HG02588 (cell line): Measurements from ENCODE around the gene MXRA7.
A peak's percentile ranks its signal among the peaks of the same experiment; 100 is the strongest.
"Not testable (repeated sequence)": the region's sequence is repeated elsewhere in the genome, so short reads cannot be mapped to it uniquely, and the experiment has no call there.

Source experiments
- ATAC-seq: cut with Tn5 transposase; IDR thresholded peaks from one replicate; pipeline ENCODE4 v1.9.1; 2021; ENCODE audit warnings: mild to moderate bottlenecking, moderate library complexity; ENCODE audit not compliant: unreplicated experiment

MXRA7 gene, protein sequence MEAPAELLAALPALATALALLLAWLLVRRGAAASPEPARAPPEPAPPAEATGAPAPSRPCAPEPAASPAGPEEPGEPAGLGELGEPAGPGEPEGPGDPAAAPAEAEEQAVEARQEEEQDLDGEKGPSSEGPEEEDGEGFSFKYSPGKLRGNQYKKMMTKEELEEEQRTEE

GRCh38 chr17:76710863-76711611 is at the start of gene MXRA7:
MXRA7 (minus strand) TSS chr17:76710965; CDS start chr17:76710946, 19 bp downstream.
- ATAC-seq: peak; percentile 47

- ATAC-seq: no peak
Measured at GRCh38 chr17:76758570-76758969, 47.8 kb upstream of the MXRA7 start.

DNA sequence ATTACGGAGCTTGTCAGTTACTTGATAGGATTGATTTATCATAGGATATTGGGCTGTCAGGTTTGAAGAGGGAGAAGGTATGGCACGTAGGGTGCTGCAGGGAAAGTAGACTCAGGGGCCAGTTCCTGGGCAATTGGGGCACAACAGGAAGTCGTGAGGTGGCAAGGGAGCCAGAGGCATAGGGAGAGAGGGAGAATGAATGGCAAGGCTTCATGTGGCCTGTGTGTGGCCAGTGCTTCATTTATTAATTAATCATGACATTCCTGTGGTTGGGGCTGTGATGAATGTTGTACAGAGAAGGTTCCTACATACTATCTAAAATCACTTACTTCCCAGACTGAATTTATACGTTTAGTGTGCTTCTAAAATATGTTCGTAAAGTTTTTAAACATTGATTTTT is 46.5 kb upstream of the MXRA7 start:
- ATAC-seq: no peak

- ATAC-seq: no peak
Measured at GRCh38 chr17:76755285-76755684, 44.5 kb upstream of the MXRA7 start.

DNA sequence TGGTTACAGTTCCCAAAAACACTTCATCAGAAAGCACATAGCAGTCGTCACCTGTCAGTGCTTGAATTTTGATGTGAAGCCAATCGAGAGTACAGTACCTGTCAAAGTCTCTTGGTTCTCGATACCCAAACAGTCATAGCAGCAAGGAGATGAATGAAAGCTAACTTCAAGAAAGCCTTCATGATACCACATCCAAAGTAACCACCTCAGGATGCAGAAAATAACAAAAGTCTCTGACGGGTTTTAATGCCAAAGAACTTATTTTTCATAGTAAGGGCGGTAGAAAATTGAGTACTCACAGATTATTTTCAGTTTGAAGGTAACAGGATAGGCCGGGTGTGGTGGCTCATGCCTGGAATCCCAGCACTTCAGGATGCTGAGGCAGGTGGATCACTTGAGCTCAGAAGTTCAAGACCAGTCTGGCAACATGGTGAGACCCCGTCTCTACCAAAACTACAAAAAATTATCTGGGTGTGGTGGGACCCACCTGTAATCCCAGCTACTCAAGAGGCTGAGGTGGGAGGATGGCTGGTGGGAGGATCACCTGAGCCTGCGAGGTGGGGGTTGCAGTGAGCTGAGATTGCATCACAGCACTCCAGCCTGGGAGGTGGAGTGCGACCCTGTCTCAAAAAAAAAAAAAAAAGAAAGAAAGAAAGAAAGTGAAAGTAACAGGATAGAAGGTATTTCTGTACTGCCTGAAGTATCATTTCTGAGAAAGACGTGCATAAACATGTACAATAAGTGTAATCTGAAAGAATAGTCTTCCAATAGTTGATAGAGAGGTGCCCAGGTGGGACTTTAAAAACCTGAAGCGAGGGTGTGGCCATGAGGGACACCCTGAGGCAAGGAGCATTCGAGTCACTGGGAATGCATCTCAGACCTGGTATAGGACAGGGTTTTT is 42.5 kb upstream of the MXRA7 start:
- ATAC-seq: no peak

DNA sequence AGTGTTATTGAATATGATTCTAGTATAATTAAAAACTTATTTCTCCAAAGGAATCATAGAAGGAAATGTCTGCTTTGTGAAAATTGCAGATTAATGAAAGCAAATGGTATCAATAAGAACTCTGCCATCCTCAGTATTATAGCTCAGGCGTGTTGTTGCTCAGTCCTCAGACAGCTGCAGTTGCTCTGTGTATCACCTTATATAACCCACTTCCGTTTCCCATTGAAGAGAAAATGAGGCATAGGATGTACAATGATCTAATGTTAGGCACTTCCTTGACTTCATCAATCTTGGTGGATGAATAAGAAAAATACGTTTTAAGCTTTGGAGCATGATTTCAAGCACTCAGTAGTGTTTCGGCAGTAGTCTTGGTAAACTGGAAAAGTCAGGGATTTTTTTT is 41.2 kb upstream of the MXRA7 start:
- no peak for ATAC-seq

DNA sequence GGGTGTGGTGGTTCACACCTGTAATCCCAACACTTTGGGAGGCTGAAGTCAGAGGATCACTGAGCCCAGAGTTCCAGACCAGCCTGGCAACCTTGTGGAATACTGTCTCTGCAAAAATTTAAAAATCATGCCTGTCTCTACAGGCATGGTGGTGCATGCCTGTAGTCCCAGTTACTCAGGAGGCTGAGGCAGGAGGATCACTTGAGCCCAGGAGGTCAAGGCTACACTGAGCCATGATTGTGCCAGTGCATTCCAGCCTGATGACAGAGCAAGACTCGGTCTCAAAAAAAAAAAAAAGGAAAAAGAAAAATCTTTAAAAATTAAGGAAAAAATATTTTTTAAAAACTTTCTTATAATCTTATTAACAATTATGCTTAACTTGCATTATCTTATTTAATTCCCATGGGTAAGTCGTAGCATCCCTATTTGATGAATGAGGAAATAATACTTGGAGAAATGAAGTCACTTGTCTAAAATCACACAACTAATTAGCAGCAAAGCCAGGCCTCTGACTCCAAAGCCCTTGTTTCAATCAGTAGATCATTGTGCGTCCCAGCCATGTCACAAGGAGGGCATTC is 40.7 kb upstream of the MXRA7 start:
- ATAC-seq: no peak

DNA sequence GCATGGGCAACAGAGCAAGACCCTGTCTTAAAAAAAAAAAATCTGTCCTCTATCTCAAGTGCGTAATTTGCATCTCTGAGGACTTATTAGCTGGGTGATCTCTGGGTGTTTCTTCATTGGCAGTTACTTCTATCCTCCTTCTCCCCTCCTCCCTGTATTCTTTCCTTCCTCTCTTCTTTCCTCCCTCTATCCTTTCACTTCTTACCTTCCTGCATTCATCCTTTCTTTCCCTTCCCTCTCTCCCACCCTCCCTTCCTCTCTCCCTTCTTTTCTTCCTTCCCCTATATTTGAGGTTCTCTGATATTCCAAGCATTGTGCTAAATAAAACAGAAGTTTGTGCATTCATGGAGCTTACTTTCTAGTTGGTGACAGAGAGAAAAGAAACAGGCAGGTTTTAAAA is 37.9 kb upstream of the MXRA7 start:
- no peak for ATAC-seq

DNA sequence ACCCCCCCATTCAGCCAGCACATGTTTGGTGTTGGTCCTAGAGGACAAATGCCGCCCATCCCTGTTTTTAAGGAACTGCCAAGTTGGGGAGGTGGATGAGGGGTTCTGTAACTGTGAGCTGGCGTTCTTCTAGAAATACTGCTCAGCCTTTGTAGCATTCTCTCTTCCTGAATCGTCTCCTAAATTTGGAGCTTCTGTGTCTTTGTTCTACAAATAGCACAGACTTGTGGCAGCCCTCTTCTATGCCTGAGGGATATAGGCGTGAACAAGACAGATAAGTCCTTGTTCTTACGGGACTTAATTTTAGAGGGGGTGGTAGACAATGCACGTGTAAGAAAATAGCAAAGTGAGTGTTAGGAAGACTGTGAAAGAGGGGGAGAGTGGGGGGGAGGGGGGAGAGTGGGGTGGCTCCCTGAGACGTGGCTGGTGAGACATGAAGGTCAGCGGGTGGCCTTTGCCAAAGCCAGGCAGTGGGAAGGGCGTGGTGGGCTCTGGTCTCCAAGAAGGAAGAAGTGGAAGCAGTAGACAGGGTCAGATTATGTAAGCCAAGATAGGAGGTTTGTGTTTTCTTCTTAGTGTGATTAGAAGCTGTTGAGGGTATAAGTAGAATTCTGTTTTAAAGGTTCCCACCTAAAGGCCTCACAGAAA is 37.1 kb upstream of the MXRA7 start:
- ATAC-seq: no peak

DNA sequence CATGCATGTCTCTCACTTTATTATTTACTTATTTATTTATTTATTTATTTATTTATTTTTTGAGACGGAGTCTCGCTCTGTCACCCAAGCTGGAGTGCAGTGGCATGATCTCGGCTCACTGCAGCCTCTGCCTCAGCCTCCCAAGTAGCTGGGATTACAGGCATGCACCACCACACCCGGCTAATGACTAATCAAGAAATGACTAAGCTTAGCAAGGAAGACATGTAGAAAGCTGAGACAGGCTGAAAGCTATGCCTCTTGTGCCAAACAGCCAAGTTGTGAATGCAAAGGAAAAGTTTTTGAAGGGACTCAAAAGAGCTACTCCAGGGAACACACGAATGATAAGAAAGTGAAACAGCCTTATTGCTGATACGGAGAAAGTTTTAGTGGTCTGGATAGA is 35.0 kb upstream of the MXRA7 start:
- not testable (repeated sequence) for ATAC-seq

GRCh38 chr17:76744747-76745146 is 34.0 kb upstream of the MXRA7 start:
- no peak for ATAC-seq

GRCh38 chr17:76742958-76743357 is 32.2 kb upstream of the MXRA7 start:
- ATAC-seq: no peak

- ATAC-seq: no peak
Measured at GRCh38 chr17:76740329-76741118, 29.8 kb upstream of the MXRA7 start.

DNA sequence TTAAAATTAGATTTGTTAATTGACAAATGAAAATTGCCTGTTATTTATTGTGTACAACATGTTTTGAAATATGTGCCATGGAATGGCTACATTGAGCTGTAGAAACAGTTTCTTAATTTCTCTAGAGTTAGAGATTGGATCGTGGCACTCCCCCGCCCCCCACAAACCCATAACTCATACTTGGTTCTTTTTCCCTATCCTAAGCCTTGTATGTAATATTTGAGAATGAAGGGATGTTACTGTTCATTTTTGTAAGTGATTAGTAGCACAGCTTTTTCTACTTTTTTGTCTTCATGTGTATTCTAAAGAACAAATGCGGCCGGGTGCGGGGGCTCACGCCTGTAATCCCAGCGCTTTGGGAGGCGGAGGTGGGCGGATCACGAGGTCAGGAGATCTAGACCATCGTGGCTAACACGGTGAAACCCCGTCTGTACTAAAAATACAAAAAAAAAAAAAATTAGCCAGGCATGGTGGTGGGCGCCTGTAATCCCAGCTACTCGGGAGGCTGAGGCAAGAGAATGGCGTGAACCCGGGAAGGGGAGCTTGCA is 28.9 kb upstream of the MXRA7 start:
- not testable (repeated sequence) for ATAC-seq

DNA sequence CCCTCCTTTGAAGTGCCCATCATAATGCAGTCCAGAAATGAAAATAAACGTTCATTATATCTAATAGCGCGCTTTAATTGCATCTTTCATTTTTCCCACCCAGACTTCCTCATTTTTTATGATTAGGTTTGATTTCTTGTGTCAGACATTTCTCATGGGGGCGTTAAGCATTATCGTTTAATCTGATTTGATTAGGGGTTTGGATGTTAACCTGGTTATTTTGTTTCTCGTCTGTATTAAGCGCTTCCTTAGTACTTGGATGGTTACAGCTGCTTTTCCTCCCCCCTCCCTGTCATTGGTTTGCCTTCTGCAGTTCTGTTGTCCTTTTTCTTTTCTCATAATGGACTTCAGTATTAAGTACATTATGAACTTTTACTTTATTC is 27.7 kb upstream of the MXRA7 start:
- no peak for ATAC-seq

DNA sequence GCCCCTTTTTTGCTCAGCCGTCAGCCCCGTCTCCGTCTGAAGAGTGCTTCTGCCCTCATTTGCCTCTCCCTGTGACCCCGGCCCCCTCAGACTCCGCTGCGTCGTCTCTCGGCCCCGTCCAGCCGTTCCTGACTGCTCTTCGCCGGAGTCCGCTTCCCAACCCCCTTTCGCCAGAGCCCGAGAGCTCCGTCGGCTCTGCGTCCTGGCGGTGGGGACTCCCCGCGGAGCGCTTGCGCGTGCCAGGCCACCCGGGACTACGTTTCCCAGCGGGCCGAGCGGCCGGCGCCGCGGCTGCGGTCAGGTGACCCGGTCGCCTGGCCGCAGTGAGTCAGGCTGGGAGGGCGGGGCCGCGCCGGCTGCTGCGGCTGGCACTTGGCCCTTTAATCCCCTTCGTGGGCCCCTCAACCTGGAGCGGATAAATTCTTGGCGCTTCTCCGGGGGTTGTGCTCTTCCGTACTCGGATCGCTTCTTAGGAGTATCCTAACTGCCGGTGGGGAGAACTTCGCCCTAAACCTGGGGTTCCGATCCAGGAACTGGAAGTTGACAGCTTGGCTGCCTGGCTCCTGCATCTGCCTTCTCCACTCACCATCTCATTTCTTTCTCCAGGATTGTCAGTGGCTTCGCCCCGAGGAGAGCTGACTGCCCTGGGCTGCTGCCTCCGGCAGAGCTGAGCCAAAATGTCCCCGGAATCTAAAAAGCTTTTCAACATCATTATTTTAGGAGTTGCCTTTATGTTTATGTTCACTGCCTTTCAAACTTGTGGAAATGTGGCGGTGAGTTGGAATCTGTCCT is 27.1 kb upstream of the MXRA7 start, which contains the start of gene MFSD11:
Gene MFSD11 (plus strand): TSS at position 444 of the 792 bp plus-strand sequence. CDS start 234 bp downstream, at position 678.
- peak; percentile 66 for ATAC-seq

DNA sequence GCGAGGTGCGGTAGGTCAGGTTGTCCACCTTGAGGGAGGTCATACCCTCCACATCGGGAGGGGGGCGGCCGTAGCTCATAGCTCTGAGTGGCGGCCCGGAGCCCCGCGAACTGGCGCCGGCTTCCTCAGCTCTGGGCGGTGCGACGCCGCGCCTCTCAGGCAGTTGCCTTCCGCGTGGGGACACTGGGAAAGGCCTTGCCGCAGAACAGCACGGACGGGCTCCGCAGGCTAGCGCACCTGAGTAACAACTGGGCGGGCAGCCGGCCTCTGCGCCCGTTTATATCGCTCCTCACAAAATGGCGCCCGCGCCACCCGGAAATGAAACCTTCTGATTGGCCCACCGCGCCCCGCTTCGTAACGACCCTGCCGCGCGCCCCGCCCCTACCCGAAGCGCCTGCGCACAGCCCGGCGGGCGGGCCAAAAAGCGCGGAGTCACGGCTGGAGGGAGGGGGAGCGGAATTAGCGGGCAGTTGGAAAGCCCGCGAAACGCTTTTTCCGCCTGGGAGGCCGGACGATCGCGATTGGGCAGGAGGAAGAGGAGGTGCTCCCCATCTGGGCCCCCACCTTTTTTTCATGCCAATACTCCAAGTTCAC is 26.4 kb upstream of the MXRA7 start, which contains the start of gene SRSF2:
Gene SRSF2 (minus strand): TSS at position 250 of the 594 bp plus-strand sequence. CDS start 171 bp downstream, at position 79.
- ATAC-seq: peak; percentile 51

- ATAC-seq: peak; percentile 10
Measured at GRCh38 chr17:76736349-76737081, 25.8 kb upstream of the MXRA7 start.
